ENCODE measurements around the gene CACNA1S. TPM values are rescaled to one million over a fixed set of nuclear protein-coding genes. Genes with fewer than 3 reads are reported as not detected.

CACNA1S gene
- total and polyA plus RNA-seq, 2 experiments from 2014 or later, result not detected

- no peaks in the 10 kb centered on the region for H3F3A ChIP-seq (ENCODE audit: insufficient read depth)
- peaks cover 3% of the 10 kb centered on the region; the same call in 1 of the 2 replicates for H3K27me3 ChIP-seq (replicated peaks; ENCODE audit: insufficient read depth)
- H4K20me1 ChIP-seq (ENCODE audit: insufficient read depth), result no peaks in the 10 kb centered on the region
- H3K4me1 ChIP-seq (ENCODE audit: insufficient read depth), result no peaks in the 10 kb centered on the region
- 84 to 88% methylated on average over 11 of the region's 11 CpGs for WGBS, 2 experiments (ENCODE audit: low coverage in 1 of 2, low lambda C conversion rate in 2 of 2, missing lambda C conversion rate in 2 of 2)
- TF ChIP-seq EZH2 (IDR thresholded peaks at IDR 0.05; ENCODE audit: insufficient read depth, poor library complexity, severe bottlenecking) (no peak), EZH2phosphoT487 (IDR thresholded peaks at IDR 0.05; ENCODE audit: insufficient read depth, low read depth) (no peak)
- no peaks in the 10 kb centered on the region for H3K9me3 ChIP-seq (ENCODE audit: low read depth)
- in situ Hi-C loops (cut with MboI), result no loop called here
- H3K9me2 ChIP-seq (ENCODE audit: insufficient read depth), result no peaks in the 10 kb centered on the region
- no peak for DNase-seq
- no peak overlapping the region for H3K9ac ChIP-seq
- H3K79me2 ChIP-seq (ENCODE audit: insufficient read depth), result no peaks in the 10 kb centered on the region
- no peaks in the 10 kb centered on the region for H3K36me3 ChIP-seq (ENCODE audit: low read depth)
- no peak overlapping the region for H3K4me2 ChIP-seq (ENCODE audit: unreplicated experiment)
- H3K4me3 ChIP-seq, result no peak overlapping the region
- H3K27ac ChIP-seq, result no peak overlapping the region
- H2AFZ ChIP-seq, result no peak overlapping the region
These were observed 110.3 kb downstream of the CACNA1S start for GRCh38 chr1:201001962-201002361.

- in situ Hi-C loops (cut with MboI), result no loop called here
- H3K9ac ChIP-seq, result no peak overlapping the region
- H3K4me1 ChIP-seq (ENCODE audit: insufficient read depth), result no peaks in the 10 kb centered on the region
- 84 to 88% methylated on average over 25 of the region's 25 CpGs for WGBS, 2 experiments (ENCODE audit: low coverage in 1 of 2, low lambda C conversion rate in 2 of 2, missing lambda C conversion rate in 2 of 2)
- H3F3A ChIP-seq (ENCODE audit: insufficient read depth), result no peaks in the 10 kb centered on the region
- TF ChIP-seq EZH2 (IDR thresholded peaks at IDR 0.05; ENCODE audit: insufficient read depth, poor library complexity, severe bottlenecking), result no peak
- no peak overlapping the region for H3K4me2 ChIP-seq (ENCODE audit: unreplicated experiment)
- H3K27ac ChIP-seq, result no peak overlapping the region
- H3K9me2 ChIP-seq (ENCODE audit: insufficient read depth), result no peaks in the 10 kb centered on the region
- DNase-seq, result no peak
- H3K4me3 ChIP-seq, result no peak overlapping the region
- H4K20me1 ChIP-seq (ENCODE audit: insufficient read depth), result no peaks in the 10 kb centered on the region
- H3K36me3 ChIP-seq (ENCODE audit: low read depth), result no peaks in the 10 kb centered on the region
- no peaks in the 10 kb centered on the region for H3K79me2 ChIP-seq (ENCODE audit: insufficient read depth)
- peaks cover 3% of the 10 kb centered on the region; the same call in 1 of the 2 replicates for H3K27me3 ChIP-seq (replicated peaks; ENCODE audit: insufficient read depth)
- no peaks in the 10 kb centered on the region for H3K9me3 ChIP-seq (ENCODE audit: low read depth)
- H2AFZ ChIP-seq, result no peak overlapping the region
These were observed 111.8 kb downstream of the CACNA1S start for GRCh38 chr1:201000391-201000790.

GRCh38 chr1:200999667-201000066 is 112.6 kb downstream of the CACNA1S start:
- Histone ChIP-seq H3K79me2 (ENCODE audit: insufficient read depth) (no peaks in the 10 kb centered on the region), H3K9me2 (ENCODE audit: insufficient read depth) (no peaks in the 10 kb centered on the region), H3K4me3 (no peak overlapping the region), H3K4me2 (ENCODE audit: unreplicated experiment) (no peak overlapping the region), H3K36me3 (ENCODE audit: low read depth) (no peaks in the 10 kb centered on the region), H2AFZ (no peak overlapping the region), H3K9me3 (ENCODE audit: low read depth) (no peaks in the 10 kb centered on the region), H3F3A (ENCODE audit: insufficient read depth) (no peaks in the 10 kb centered on the region), H3K27ac (no peak overlapping the region), H3K4me1 (ENCODE audit: insufficient read depth) (no peaks in the 10 kb centered on the region), H3K9ac (no peak overlapping the region), H4K20me1 (ENCODE audit: insufficient read depth) (no peaks in the 10 kb centered on the region), H3K27me3 (replicated peaks; ENCODE audit: insufficient read depth) (peaks cover 3% of the 10 kb centered on the region; the same call in 1 of the 2 replicates)
- in situ Hi-C loops (cut with MboI), result no loop called here
- no peak for DNase-seq
- no peak for TF ChIP-seq EZH2 (IDR thresholded peaks at IDR 0.05; ENCODE audit: insufficient read depth, poor library complexity, severe bottlenecking)
- no peak for TF ChIP-seq EZH2phosphoT487 (IDR thresholded peaks at IDR 0.05; ENCODE audit: insufficient read depth, low read depth)
- WGBS, 2 experiments (ENCODE audit: low coverage in 1 of 2, low lambda C conversion rate in 2 of 2, missing lambda C conversion rate in 2 of 2), result 76 to 79% methylated on average over 14 of the region's 14 CpGs

GRCh38 chr1:200998323-200998722 is 113.9 kb downstream of the CACNA1S start:
- in situ Hi-C loops (cut with MboI), result no loop called here
- H2AFZ ChIP-seq, result no peak overlapping the region
- no peaks in the 10 kb centered on the region for H3K9me2 ChIP-seq (ENCODE audit: insufficient read depth)
- no peaks in the 10 kb centered on the region for H4K20me1 ChIP-seq (ENCODE audit: insufficient read depth)
- no peak overlapping the region for H3K4me3 ChIP-seq
- H3K27me3 ChIP-seq (replicated peaks; ENCODE audit: insufficient read depth), result peaks cover 3% of the 10 kb centered on the region; the same call in 1 of the 2 replicates
- no peaks in the 10 kb centered on the region for H3K4me1 ChIP-seq (ENCODE audit: insufficient read depth)
- no peak overlapping the region for H3K4me2 ChIP-seq (ENCODE audit: unreplicated experiment)
- H3K79me2 ChIP-seq (ENCODE audit: insufficient read depth), result no peaks in the 10 kb centered on the region
- H3K9me3 ChIP-seq (ENCODE audit: low read depth), result no peaks in the 10 kb centered on the region
- 81 to 85% methylated on average over 16 of the region's 16 CpGs for WGBS, 2 experiments (ENCODE audit: low coverage in 1 of 2, low lambda C conversion rate in 2 of 2, missing lambda C conversion rate in 2 of 2)
- no peaks in the 10 kb centered on the region for H3K36me3 ChIP-seq (ENCODE audit: low read depth)
- DNase-seq, result no peak
- H3K27ac ChIP-seq, result no peak overlapping the region
- no peak overlapping the region for H3K9ac ChIP-seq
- H3F3A ChIP-seq (ENCODE audit: insufficient read depth), result no peaks in the 10 kb centered on the region
- TF ChIP-seq EZH2 (IDR thresholded peaks at IDR 0.05; ENCODE audit: insufficient read depth, poor library complexity, severe bottlenecking), result no peak
- TF ChIP-seq EZH2phosphoT487 (IDR thresholded peaks at IDR 0.05; ENCODE audit: insufficient read depth, low read depth), result no peak

Measured in GM23248 (cell line).